ENCODE results near the gene CD300LD.

CD300LD gene

DNA sequence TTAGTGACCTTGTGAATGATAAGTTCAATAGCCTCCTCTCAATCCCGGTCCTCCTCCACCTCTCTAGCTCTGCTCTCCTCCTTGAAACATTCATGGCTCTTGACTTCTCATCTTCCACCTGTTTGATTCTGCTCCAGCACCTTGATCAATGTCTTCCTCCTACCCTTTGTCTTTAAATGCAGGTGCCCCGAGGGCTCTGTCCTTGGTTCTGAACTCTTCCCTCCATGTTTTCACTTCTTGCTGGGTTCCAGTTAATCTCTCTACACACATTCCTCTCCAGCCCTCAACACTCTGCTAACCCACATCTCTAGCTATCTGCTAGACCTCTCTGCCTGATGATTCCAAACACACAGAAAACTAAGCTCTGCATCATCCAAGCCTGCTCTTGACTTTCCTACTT lies 18.0 kb upstream of the CD300LD start:
- H3K4me3 ChIP-seq (ENCODE audit: low read length), result no peak overlapping the region
- DNase-seq (ENCODE audit: low read depth, low spot score), result peak; percentile 49

DNA sequence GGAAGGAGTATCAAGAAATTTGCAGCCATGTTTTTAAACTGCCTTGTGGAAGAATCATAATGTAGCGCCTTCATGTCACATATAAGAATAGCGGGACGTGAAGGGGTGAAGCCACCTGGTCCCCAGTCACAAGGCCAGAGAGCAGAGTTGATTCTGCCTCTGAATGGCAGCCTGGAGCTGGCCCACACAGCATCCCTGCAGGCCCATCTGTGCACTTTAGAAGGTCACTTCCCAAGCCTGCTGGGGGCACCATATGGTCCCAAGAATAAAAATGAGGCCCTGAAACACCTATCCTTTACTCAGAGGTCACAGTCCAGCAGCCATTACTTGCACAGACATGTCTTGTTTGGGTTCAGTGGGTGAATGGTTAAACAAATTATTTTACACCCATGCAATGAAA lies 16.4 kb upstream of the CD300LD start:
- H3K4me3 ChIP-seq (ENCODE audit: low read length), result no peak overlapping the region
- DNase-seq (ENCODE audit: low read depth, low spot score), result no peak

DNA sequence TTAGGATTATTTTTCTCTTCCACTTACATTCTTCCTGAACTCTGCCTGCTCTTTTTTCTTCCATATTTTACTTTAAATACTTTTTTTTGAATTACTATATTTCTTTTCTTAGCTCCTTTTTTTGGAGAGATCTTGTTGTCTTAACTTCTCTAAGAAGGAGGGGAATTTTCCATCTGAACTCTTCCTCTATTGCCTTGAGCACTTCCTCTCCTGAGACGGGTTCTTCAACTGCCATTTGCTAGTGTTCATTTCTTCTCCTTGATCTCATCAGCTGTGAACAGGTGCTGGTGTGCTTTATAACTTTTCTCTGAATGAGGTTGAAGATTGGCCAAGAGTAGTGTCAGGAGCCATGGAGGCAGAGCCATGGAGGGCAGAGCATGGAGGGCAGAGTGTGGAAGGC lies 15.1 kb upstream of the CD300LD start:
- no peak for DNase-seq (ENCODE audit: low read depth, low spot score)
- H3K4me3 ChIP-seq (ENCODE audit: low read length), result no peak overlapping the region

DNA sequence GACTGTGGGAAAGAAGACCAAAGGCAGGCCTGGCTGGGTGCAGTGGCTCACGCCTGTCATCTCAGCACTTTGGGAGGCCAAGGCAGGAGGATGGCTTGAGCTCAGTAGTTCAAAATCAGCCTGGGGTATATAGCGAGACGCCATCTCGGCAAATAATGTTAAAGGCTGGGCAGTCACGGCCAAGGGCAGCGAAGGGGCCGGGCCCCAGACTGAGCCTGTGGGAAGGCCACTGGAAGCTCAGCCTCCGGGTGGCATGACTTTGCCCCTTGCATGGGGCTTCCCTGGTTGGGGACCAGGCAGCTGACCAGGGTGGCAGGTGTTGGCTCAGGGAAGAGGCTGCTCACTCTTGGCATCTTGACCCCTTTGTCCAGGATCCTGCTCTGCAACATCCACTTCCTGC lies 14.0 kb upstream of the CD300LD start:
- no peak for DNase-seq (ENCODE audit: low read depth, low spot score)
- H3K4me3 ChIP-seq (ENCODE audit: low read length), result no peak overlapping the region

DNA sequence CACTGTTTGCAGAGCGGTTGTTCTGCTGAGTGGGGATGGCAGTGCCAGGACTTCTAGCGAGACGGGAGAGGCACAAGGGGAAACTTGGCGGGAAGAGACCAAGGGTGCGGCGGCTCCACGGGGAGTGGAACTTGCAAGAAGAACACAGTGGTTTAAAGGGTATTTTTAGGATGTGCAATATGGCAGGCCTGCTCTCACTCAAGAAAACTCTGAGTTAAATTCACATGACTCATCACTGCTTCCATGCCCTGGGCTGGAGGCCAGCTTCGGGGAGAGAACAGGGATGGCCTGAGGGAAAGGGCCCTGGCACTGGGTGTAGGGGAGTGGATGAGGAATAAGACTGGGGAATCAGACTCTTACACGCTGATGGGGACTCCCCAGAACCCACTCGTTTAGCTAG lies 13.3 kb upstream of the CD300LD start:
- DNase-seq (ENCODE audit: low read depth, low spot score), result no peak

DNA sequence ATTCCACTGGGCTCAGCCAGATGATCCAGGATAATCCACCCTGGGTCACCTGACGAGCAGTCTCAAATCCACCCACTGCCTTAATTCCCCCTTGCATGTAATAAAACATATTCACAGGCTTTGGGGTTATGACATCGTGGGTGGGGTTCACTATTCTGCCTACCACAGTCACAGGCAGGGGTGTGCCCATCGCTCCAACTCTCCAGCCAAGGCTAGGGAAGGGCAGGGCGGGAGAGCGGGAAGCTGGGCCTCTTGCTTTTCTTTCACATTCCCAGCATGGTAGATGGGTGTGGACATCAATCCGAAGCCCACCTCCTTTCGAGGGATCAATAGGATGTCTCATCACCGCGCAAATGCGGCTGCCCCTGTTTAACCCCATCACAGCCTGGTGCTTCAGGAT lies 12.7 kb upstream of the CD300LD start:
- H3K4me3 ChIP-seq (ENCODE audit: low read length), result no peak overlapping the region
- no peak for DNase-seq (ENCODE audit: low read depth, low spot score)

More for the DNA sequence above, 13.3 kb upstream of the CD300LD start:
- H3K4me3 ChIP-seq (ENCODE audit: low read length), result no peak overlapping the region

DNA sequence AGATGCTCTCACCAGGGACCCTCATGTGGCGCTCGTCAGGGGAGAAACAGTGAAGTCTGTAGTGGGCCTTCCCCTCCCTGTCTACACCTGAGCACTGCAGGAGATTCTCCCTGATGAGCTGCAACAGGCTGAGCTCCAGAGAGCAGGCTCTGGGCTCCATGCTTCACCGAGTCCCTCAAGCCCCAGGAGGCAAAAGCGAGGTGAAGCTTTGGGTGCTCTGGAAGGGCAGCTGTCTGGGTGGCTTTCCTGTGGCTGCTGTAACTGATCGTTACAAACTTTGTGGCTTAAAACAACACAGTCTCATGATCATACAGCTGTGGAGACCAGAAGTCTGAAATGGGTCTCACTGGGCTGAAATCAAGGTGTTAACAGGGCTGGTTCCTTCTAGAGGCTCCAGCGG lies 12.1 kb upstream of the CD300LD start:
- no peak for DNase-seq (ENCODE audit: low read depth, low spot score)
- H3K4me3 ChIP-seq (ENCODE audit: low read length), result no peak overlapping the region

DNA sequence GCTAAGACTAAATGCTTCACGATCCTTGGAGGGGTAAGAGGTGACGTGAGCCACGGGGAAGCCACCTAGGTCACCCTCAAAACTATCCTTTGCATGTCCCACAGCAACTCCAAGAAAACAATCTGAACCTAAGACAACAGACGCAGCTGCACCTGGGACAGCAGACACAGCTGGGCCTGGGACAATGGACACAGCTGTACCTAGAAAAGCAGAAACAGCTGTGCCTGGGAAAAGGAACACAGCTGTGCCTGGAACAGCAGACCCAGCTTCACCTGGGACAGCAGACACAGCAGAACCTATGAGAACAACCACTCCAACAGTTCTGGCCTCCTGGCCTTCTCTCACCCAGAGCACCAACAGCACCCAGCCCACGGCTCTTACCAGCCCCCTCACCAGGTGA lies 11.7 kb upstream of the CD300LD start:
- DNase-seq (ENCODE audit: low read depth, low spot score), result no peak
- H3K4me3 ChIP-seq (ENCODE audit: low read length), result no peak overlapping the region

DNA sequence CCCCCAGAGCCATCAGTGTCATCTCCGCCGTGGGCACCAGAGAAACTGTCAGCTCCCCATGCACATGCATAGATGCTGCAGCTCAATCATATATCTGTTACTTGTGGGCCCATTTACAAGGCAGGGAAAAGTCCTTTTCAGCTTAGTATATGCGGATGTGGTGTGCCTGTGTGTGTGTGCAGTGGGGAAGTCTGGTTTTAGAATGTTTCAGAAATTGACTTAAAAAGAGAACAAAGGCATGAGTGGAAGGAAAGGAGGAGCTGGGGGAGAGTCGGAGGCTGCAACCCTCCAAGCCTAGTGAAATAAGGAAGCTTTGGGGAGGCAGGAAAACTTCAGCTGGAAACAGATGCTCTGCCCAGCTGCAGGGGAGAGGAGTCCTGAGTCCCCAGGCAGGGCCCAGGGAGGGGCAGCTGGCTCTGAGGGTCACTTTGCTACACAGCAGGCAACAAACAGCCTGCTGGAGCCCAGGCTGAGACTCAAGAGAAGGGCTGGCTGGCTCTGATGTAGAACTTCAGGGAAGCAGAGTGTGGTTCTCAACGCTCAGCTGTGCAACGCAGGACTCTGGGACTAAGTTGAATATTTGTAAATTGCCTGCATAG lies 11.1 kb upstream of the CD300LD start:
- H3K4me3 ChIP-seq (ENCODE audit: low read length), result no peak overlapping the region
- peak; percentile 84 for DNase-seq (ENCODE audit: low read depth, low spot score)

DNA sequence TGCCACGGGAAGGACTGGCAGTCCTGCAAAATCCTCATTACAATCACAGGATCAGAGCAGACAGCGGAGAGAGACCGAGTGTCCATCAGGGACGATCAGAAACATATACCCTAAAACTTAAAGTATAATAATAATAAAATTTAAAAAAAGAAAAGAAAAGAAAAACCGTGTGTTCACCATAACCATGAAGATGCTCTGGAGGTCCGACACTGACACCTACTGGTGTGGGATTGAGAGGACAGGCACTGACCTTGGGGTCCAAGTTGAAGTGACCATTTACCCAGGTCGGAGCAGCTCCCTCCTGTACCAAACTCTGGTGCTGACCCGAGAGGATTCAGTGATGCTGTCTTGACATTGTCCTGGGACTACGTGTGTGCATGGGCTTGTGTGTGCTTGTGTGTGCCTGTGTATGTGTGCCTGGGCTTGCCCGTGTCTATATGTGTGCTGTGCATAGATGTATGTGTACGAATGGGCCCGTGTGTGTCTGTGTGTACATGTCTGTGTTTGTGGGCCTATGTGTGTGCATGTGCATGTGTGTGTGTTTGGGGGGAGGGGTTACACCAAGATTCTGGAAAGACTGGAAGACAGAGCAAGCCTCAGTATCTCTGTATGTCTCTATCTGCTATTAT lies 10.0 kb upstream of the CD300LD start:
- no peak overlapping the region for H3K4me3 ChIP-seq (ENCODE audit: low read length)
- DNase-seq (ENCODE audit: low read depth, low spot score), result no peak

DNA sequence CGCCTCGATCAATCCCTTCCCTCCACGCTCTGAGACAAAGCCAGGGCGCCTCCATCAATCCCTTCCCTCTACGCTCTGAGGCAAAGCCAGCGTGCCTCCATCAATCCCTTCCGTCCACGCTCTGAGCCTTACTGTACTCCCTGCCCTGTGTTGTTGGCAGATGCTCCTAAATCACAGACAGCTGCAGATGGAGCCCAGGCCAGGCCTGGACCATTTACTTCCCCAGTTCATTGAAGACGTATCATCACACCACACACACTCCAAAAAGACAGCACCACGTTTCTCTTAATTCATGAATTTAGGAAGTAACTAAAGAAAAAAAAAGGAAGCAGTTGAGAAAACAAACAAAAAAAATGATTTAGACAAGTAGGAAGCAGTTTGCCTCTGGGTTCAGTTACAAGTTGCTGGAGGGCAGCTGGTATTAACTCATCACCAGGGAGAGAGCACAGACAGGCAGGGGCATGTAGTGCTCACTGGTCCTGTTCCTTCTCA lies 7.4 kb upstream of the CD300LD start:
- DNase-seq (ENCODE audit: low read depth, low spot score), result no peak
- no peak overlapping the region for H3K4me3 ChIP-seq (ENCODE audit: low read length)

DNA sequence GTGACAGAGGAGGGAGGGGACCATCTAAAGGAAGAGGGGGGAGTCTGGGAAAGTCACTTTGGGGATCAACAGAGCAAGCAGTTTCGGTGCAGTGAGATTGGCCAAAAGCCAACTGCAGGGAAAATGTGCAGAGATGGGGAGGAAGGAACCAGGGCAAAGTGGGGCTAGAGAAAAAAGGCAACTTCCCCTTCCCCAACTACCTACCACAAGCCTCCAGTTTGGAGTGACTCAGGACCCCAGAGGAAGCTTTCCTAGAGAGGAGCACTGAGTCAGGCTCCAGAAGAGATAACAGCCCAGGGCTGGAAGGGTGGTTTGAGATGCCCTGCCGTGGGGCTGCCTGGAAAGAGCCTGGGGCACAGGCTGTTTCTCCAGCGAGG lies 6.9 kb upstream of the CD300LD start:
- H3K4me3 ChIP-seq (ENCODE audit: low read length), result no peak overlapping the region
- no peak for DNase-seq (ENCODE audit: low read depth, low spot score)

DNA sequence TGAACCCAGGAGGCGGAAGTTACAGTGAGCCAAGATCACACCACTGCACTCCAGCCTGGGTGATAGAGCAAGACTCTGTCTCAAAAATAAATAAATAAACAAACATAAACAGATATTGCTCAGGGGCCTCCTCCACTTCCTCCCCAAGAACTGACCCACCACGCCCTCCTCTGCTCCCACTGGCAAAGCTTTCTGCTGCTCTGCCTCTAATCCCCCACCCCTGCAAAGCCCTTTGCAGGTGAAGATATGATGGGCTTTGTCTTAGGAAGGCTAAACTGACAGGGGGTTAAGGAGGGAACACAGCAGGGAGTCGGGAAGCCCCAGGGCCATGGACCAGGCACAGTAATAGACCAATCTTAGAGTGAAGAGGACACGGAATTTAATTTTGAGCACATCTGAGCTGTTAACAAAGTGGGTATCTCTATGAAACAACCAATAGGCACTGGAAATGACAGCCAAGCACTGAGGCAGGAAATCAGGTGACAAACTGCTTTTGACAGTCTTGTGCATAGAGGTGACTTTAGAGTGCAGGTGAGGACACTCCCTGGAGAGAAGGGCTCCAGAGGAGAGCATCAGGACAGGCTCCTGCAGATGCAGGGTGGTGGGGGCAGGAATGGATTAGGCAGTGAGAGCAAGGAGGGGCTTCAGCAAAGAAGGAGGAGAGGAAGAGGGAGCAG lies 6.4 kb upstream of the CD300LD start:
- DNase-seq (ENCODE audit: low read depth, low spot score), result no peak
- no peak overlapping the region for H3K4me3 ChIP-seq (ENCODE audit: low read length)

DNA sequence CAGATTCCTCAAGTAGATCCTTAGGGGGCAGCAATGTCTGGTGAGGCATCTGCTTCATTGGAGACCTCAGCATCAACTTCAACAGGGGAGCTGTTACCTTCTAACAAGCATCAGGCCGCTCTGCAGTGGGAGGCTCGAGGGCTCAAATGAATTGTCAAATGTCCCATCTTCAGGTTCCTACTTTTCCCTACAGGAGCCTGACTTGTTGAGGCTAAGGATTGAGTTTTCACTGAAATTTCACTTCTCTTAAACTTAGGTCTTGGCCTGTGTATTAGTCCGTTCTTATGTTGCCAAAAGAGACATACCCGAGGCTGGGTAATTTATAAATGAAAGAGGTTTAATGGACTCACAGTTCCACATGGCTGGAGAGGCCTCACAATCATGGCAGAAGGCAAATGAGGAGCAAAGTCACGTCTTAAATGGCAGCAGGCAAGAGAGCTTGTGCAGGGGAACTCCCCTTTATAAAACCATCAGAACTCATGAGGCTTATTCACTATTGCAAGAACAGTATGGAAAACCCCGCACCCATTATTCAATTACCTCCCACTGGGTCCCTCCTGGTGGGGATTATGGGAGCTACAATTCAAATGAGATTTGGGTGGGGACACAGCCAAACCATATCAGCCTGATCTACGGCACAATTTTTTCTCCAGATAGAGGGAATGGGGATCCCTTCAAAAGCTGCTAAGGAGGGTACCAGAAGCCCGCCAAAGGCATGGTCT lies 5.1 kb upstream of the CD300LD start:
- no peak overlapping the region for H3K4me3 ChIP-seq (ENCODE audit: low read length)
- DNase-seq (ENCODE audit: low read depth, low spot score), result no peak

DNA sequence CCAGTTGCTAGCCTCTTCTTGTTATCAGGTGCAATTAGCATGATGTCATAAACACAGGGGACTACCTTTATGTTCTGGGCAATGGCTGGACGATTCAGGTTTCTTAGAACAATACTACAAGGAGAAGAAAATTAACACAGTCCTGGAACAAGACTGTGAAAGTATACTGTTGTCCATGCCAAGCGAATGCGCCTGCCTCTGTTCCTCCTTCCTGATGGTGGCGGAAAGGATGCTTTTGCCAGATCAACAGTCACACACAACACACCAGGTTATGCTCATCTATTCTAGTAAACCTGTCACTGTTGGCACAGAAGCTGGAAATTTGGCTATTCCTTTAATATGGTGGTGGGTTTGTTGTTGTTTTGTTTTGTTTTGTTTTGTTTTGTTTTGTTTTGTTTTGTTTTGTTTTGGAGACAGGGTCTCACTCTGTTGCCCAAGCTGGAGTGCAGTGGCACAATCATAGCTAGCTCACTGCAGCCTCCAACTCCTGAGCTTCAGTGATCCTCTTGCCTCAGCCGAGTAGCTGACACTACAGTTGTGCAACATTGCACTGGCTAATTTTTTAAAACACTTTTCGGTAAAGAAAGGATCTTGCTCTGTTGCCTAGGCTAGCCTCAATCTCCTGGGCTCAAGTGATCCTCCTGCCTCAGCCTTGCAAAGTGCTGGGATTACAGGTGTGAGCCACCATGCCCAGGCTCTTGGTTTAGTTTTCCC lies 3.1 kb upstream of the CD300LD start:
- H3K4me3 ChIP-seq (ENCODE audit: low read length), result no peak overlapping the region
- no peak for DNase-seq (ENCODE audit: low read depth, low spot score)

DNA sequence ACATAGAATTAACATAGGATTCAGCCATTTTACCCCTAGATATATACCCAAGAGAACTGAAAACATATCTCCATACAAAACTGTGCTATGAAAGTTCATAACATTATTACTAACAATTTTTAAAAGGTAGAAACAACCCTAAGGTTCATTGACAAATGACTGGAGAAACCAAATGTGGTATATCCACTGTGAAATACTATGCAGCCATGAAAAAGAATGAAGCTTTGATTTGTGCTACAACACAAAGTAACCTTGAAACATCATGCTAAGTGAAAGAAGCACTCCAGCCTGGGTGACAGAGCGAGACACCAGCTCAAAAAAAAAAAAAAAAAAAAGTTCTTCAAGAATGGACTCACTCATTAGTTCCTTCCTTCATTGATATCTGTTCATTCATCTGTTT lies 580 bp downstream of the CD300LD start:
- no peak for DNase-seq (ENCODE audit: low read depth, low spot score)
- no peak overlapping the region for H3K4me3 ChIP-seq (ENCODE audit: low read length)

DNA sequence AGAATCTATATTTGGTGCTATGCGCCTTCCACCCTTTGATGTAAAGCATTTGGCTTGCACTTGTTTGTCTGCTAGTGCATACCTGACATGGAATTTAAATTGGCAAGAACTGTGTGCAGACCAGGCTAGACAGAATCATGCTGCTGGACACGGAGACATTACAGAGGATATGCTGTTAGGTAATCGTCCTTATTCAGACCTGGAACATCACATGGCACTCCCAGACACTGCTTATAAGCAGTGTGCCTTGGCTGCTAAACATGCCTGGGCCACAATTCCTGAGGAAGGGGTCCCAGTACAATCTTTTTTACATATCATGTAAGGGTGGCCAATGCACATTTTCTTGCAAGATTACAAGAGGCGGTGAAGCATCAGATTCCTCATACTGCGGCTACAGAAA lies 6.4 kb downstream of the CD300LD start:
- no peak overlapping the region for H3K4me3 ChIP-seq (ENCODE audit: low read length)

DNA sequence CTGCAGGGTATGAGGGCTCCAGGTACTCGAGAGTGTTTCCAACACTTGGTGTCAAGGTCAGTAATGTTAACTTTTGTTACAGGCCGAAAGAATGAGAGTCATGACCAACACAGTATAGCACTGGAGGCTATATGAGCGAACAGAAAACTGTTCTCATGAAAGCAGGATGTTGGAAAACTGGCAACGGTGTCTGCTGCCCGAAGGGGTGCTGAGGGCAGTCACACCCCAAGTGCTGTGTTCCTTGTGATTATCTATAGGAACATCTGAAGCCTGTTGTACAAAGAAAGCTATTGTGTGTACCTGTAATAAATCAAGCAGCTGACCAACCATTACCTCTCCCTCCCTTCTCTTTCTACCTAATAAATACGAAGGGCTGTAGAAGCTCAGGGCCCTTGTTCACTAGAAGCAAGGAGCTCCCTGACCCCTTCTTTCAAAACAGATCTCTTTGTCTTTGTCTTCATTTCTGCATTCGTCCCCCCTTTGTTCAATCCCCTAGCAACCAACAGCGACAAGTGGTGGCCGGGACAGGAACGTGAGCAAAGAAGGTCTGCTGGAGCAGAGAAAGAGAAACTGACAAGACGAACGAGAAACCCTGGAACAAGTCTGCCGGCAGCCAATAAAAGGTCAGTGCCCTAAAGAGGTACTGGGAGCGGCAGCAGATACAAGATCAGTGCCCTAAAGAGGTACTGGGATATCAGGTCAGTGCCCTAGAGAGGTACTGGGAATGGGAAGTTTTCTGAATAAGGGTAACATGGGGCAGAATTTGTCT lies 7.6 kb downstream of the CD300LD start:
- no peak overlapping the region for H3K4me3 ChIP-seq (ENCODE audit: low read length)
- DNase-seq (ENCODE audit: low read depth, low spot score), result no peak

More for the DNA sequence above, 6.4 kb downstream of the CD300LD start:
- no peak for DNase-seq (ENCODE audit: low read depth, low spot score)

DNA sequence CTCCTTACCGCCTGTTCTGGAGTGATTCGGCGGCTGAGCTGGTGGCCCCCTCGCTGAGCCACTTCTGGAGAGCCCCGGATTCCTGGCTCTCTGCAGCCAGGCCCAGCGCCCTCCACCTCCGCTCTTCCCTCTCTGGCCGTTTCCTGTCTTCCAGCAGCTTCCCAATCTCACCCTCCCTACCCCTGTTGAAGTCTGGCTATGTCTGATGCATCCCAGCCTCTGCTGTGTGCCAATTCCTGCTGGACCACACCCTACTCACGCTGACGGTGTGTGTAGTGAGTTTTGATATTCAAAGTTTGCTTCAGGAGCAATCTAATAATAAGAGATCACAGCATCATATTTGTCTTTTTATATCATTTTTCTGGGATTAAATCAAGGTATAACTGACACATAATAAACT lies 9.4 kb downstream of the CD300LD start:
- no peak overlapping the region for H3K4me3 ChIP-seq (ENCODE audit: low read length)
- no peak for DNase-seq (ENCODE audit: low read depth, low spot score)
